ENCODE results near the gene NSMCE1.

The NSMCE1 gene

DNA sequence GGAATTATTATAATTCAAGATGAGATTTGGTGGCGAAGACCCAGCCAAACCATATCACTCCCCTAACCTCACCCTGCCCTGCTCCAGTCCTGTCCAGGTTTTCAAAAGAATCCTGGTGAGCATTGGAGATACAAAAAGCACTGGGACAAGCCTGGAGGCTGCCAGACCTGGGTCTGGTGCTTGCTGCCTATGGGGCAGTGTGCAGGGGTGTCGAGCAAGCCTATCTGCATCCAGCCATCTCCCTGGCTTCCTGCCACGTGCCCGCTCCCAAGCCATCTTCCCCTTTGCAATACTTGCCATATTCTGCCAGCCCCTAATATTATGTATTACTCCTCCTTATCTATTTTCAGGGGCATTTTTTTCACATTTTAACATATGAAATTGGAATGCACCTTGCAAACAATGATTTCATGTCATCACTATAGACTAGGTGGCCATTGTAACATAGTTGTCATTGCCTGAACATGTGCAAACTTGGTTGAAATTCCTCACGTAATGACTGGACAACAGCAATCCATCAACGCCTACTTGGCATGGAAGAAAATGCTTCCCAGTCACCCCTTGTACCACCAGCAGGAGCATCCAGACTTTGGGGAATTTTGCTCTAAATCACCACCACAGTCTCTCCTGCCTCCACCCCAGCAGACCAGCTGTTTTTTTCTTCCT, 73.4 kb downstream of the NSMCE1 start:
- DNase-seq (ENCODE audit: low read depth in 2 of 2) = no peak

DNA sequence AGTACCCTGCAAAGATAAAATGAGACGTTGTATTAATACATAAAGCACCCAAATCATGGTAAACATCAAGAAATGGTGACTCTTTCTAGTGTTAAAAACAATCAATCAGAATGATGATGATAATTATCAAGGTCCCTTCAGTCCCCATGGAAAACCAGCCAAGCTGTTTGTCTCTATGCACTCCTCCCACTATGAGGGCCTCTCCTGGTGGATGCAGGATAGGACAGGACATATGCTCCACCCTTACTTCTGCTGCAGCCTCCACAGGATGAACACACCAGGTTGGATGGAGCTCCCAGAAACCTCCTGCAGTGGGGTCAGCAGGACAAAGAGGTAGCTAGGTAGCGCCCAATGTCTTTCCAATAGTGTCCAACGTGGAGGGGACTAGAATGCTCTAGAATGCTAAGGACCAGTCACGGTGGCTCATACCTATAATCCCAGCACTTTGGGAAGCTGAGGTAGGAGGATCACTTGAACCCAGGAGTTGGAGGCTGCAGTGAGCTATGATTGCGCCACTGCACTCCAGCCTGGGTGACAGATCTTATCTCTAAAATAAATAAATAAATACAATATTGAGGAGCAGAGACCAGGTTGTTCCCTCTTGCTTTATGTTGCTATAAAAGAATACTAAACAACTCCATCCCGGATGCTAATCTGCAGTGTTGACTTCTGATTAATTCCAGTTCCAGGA, 75.1 kb downstream of the NSMCE1 start:
- DNase-seq (ENCODE audit: low read depth in 2 of 2) = no peak

DNA sequence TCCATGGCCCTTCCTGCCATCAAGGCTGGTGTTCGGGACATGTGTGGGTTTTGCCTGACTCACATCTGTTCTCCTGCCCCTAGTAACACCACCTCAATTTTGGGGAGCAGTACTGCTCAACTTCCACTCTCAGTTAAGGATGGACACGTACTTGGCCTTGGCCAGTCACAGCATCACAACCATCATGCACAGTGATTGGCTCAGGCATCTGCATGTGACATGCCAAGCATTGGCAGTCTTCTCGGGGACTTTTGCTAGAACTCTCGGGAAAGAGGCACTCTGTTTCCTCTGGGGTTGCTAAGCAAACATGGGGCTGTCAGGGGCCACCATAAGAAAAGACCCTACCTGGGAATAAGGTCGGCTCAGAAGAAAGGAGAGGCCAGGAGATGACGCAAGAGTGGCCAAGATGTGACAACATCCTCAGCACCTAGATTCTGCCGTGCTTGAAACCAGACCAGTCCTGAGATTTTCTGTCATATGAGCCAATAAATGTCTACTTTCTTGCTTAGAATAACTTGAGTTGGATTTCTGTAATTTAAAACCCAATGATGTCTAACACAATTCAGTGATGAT, 77.1 kb downstream of the NSMCE1 start:
- DNase-seq (ENCODE audit: low read depth in 2 of 2) = no peak

DNA sequence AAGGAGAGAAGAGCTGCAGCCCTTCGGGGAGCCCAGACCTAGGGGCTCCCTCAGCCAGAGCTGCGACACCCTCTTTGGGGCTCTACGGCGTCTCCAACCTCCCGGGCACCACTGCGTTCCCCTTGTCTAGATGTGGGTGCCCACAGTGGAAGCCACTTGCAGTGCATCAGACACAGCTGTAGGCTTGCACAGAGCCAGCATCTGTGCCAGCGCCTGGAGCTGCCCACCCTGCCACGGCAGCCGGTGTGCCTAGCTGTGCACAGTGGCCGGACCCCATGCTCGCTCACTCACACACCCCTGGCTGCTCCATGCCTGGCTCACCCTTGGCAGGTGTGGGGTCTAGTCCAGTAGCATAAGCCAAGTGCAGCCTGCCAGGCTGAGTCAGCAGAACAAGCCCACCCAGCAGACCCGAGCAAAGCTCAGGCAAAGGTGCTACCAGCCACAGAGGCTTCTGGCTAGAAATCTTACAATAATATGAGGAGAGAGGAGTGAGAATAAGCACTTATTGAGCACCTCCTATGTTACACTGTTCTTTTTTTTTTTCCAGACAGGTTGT, 78.2 kb downstream of the NSMCE1 start:
- no peak for DNase-seq (ENCODE audit: low read depth in 2 of 2)

DNA sequence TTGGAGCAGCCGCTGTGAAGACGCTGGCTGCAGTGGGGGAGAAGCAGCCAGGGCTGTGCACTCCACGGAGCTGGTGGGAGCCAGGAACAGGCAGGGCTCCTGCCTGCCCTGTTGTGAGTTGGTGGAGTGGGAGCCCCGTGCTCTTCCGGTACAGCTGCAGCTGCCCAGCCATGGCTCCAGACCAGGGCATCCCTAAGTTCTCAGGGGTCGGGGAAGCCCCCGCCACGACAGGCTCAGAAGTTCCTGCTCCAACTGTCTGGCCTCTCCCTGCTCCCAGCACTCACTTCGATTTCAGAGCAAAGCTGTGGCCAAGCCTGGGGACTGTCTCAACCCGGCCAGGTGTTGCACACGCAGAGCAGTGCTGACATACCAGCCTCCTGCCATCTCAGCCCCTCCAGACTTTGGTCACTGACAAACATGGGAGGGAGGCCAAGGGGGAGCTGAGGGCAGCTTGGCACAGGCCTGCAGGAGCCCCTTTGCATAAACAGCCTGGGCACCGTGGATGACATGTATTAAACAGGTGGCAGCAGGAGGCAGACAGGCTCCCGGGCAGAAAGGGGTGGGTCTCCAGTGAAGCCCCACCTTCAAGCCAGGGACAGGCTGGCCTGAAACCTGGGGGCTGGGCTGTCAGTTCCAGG, 79.1 kb downstream of the NSMCE1 start:
- DNase-seq (ENCODE audit: low read depth in 2 of 2) = no peak

DNA sequence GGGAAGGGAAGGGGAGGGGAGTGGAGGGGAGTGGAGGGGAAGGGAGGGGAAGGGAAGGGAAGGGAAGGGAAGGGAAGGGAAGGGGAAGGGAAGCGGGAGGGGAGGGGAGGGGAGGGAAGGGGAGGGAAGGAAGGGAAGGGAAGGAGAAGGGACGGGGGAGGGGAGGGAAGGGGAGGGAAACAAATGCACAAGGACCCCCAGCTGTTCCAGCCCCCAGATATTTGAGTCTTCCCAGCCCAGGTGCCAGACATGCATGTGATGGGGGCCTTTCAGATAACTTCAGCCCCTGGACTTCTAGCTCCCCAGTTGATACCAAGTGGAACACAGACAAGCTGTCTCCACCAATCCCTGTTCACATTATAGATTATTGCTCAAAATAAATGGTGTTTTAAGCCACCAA, 79.9 kb downstream of the NSMCE1 start:
- DNase-seq (ENCODE audit: low read depth in 2 of 2) = no peak

DNA sequence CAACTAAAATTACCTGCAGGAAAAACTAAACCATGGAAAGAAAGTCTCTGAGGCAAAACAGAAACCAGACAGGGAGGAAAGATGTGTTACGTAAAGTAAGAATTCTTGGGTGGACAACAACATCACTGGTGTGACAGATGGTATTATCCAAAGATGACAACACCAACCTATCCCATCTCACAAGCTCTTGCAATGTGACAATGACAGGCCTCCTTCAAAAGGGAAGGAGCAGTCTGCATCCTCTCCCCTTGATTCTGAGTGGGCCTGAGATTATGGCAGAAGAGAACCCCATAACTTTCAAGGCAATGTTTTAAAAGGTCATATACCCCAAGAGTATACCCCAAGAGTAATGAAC, 82.8 kb downstream of the NSMCE1 start:
- DNase-seq (ENCODE audit: low read depth in 2 of 2) = no peak

DNA sequence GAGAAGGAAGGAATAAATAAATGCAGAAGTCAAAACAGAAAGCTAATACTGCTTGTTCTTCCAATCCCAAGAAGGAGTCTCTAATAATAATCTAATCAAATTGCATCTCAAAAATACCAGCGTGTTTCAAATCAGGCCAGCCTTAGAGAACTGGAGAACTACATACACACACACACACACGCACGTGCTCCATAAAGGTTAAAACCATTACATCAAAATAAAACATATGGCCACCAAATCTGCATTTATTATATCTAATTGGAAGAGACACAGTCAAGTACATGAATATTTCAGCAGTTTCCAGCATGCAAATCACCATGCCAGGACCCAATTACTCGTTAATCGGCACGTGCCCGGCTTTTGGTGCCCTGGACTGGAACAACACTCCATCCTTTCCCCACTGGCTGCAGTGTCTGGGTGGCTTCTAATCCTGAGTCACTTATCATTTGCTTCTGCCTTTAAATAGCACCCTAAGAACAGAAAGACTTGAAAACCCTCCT, 85.6 kb downstream of the NSMCE1 start:
- DNase-seq (ENCODE audit: low read depth in 2 of 2) = no peak

DNA sequence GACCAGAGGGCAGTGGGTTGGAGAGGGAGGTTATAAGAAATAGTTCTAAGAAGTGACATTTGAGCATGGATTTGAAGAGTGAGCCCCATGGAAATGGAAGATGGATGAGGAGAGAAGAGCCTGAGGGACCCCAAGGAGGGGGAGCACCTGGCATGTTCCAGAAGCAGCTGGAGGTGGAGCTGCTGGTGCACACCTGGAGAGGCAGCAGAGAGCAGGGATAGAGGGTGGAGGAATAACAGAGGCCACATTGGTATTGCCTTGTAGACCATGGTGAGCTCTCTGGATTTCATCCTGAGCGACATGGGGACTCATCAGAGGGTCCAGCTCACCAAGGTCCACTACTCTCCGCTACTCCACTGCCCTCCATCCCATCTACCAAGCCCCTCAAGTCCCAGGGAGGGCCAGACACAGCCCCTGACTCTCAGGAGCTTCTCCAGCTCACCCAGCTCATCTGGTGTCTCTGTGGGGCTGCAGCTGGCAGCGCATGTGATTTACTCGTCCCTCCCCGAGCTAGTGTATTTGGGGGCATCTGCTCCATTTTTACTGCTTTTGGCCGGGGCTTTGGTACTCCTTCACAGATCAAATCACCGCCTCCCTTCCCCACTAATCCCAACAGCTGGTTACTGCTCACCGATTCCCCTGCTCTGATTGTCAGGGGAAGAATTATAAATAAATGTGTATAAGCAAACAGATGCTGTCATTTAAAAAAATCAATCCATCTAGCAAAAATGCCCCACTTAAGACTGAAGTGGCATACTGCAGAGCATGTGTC, 87.4 kb downstream of the NSMCE1 start:
- no peak for DNase-seq (ENCODE audit: low read depth in 2 of 2)

DNA sequence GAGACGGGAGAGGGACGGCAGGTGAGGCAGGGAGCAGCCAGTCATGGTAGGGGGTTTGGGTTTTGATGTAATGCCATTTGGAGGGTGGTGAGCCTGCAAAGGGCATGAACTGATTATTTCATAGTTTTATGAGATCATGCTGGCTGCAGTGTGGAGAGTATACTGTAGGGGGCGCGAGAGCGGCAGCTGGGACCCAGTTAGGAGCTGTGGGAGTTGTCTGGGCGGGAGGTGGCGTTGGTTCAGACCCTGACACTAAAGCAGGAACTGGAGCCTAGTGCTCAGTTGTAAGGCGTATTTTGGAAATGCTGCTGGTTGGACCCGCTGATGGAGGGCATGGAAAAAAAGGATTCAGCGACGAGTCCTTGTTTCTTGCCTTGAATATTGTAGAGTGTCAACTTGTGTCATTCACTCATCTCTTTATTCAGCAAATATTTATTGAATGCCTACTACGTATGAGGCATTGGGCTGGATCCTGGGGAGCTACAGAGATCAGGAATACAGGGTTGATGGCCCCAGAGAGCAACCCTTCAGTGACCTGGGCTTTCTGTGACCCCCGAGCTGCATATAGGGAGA, 89.0 kb downstream of the NSMCE1 start:
- DNase-seq (ENCODE audit: low read depth in 2 of 2) = peak; percentile 76 to 85

DNA sequence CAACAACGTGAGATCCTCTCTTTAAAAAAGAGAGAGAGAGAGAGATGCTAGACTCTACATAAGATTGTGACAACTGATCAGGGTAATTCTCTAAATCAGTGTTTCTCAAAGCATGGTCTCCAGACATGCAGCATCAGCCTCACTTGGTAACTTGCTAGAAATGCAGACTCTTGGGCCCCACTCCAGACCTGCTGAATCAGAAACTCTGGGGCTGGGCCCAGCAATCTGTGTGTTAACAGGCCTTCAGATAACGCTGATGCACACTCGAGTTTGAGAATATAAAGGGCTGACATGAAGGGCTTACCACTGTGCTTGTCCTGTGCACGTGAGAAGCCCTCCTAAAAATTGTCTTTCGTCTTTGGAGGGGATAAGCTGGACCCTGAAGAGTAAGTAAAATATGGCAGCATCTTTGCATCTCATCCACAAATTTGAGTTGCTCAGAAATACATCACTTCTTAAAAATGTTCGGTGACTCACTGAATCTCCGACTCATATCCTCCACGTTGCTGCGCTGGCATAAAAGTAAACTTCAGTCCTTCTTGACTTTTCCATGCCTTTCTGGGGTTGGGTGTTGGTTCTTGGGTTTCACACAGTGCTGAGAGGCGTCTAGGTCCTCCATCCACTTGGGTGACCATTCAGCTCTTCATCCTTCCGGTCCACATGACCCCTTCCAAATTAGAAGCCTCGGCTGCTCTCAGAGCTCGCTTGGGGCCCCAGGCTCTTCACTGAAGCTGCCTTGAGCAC, 91.4 kb downstream of the NSMCE1 start:
- peak in 1 of 2 donors; percentile 19 for DNase-seq (ENCODE audit: low read depth in 2 of 2)

DNA sequence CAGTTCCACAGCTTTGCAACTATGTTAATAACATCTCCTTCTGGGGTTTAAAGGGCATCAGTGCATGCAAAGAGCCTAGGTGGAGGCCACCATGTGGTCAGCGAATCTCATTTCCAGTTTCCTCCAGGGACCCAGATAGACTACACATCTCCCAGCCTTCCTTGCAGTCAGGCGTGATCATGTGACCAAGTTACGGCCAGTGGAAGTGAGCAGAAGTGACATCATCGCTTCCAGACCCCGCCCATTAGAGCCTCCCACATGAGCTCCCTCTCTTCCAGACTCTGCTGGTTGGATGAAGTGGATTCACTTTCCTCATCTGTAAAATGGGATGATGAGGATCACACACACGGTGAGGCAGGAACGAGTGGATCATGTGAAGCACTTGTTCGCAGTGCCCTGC, 92.7 kb downstream of the NSMCE1 start:
- DNase-seq (ENCODE audit: low read depth in 2 of 2) = no peak

Data from activated CD4-positive, alpha-beta T cell treated with anti-CD3 and anti-CD28 coated beads for 24 hours (primary cell).